H1 (cell line): ENCODE measurements around the gene FCRLB. TPM values are rescaled to one million over a fixed set of nuclear protein-coding genes. Genes with fewer than 3 reads are reported as not detected.

Experiments used
- MAX ChIP-seq: IDR thresholded peaks from 2 replicates; pipeline ENCODE4 v1.6.1; 2012; ENCODE audit warnings: inconsistent platforms
- NANOG ChIP-seq: IDR thresholded peaks from 2 replicates; pipeline ENCODE4 v1.6.1; 2011; ENCODE audit warnings: low read length, low read depth, mild to moderate bottlenecking, inconsistent platforms; ENCODE audit not compliant: insufficient read depth, poor library complexity, severe bottlenecking
- polyA plus RNA-seq, 7 experiments: library from polyadenylated mRNA; depleted of rRNA in 3 of 7; stranded (reverse) in 5 of 7; unstranded in 2 of 7; fragments of >200 nt in 5 of 7; fragments of 200-250 nt in 2 of 7; gene quantifications; 1 replicate in 5 of 7; 2 replicates in 1 of 7; 4 replicates in 1 of 7; pipeline versions ENCODE4 v1.2.1 to v1.2.3, GENCODE V29; 2011 to 2013; ENCODE audit warnings: missing spikeins in 2 of 7, mixed read lengths in 2 of 7
- total RNA-seq: library from RNA; stranded (reverse); fragmentation: NEBNext Ultra II Directional; extraction: Animal tissue kit (Norgen Biotek cat#: 25700); gene quantifications from 2 replicates; pipeline ENCODE4 v1.2.1, GENCODE V29; 2021

Gene FCRLB
- total and polyA plus RNA-seq, 2 of the 8 experiments (the other 6 are each of a cell fraction or from before 2014, with no cell fraction given) = 0.14 to 0.24 TPM

- TF ChIP-seq MAX = peak; percentile 74
- TF ChIP-seq NANOG = no peak
Observed at GRCh38 chr1:161725908-161726472, 4.6 kb downstream of the FCRLB start (continued).
